IMR-90 (cell line): ENCODE measurements around the gene PCK2.

Source experiments
- BHLHE40 ChIP-seq: fragments of 150-350 bp; IDR thresholded peaks from 2 replicates; pipeline ENCODE4 v1.6.1; 2016; ENCODE audit warnings: mild to moderate bottlenecking, low read depth, low read length
- CEBPB ChIP-seq: IDR thresholded peaks from 2 replicates; pipeline ENCODE4 v1.6.1; 2012; ENCODE audit warnings: low read depth, low read length, improper control_type of control experiment
- CHD1 ChIP-seq: IDR thresholded peaks from 2 replicates; pipeline ENCODE4 v1.6.1; 2012; ENCODE audit warnings: low read depth, low read length, improper control_type of control experiment
- MAFK ChIP-seq: IDR thresholded peaks from 2 replicates; pipeline ENCODE4 v1.6.1; 2012; ENCODE audit warnings: low read depth, low read length, improper control_type of control experiment
- MXI1 ChIP-seq: IDR thresholded peaks from 2 replicates; pipeline ENCODE4 v1.6.1; 2012; ENCODE audit warnings: low read depth, mild to moderate bottlenecking, low read length, moderate library complexity, borderline replicate concordance
- POLR2A ChIP-seq: IDR thresholded peaks from 2 replicates; pipeline ENCODE4 v1.6.1; 2012; ENCODE audit warnings: mild to moderate bottlenecking, low read depth, low read length
- SMC3 ChIP-seq: fragments of 150-350 bp; IDR thresholded peaks from 2 replicates; pipeline ENCODE4 v1.6.1; 2016; ENCODE audit warnings: low read depth, mild to moderate bottlenecking, antibody characterized with exemption, low read length, moderate library complexity
- TF ChIP-seq, protein P1 (sequence below): conservative IDR thresholded peaks from 2 replicates; pipeline ENCODE4 v1.5.1; 2012; ENCODE audit warnings: mild to moderate bottlenecking, low read depth, low read length, improper control_type of control experiment
- TF ChIP-seq, protein P2 (sequence below): fragments of 150-350 bp; IDR thresholded peaks from 2 replicates; pipeline ENCODE4 v1.6.1; 2016; ENCODE audit warnings: low read depth, mild to moderate bottlenecking, low read length, moderate library complexity, borderline replicate concordance

DNA sequence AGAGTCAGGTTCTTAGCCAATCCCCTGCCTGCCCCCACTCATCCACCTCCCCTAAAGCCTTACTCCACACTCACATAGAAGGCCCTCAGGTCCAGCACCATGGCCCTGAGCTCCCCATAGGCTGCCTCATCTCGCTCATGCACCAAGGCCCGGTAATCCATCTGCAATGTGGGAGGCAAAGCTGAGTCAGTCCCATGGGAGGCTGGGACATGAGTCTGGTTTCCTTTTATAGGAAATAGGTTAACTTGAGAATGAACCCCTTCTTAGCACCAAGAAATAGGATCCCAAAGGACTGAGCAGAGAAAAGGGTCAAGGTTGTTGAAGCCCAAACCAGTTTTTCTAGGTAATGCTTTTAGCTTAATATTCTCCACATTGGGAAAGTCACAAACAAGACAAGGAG lies 49.4 kb downstream of the PCK2 start:
- TF ChIP-seq CHD1 (no peak), MAFK (no peak), BHLHE40 (no peak), POLR2A (no peak), MXI1 (no peak), SMC3 (no peak), CEBPB (no peak)
- TF ChIP-seq, protein P1, sequence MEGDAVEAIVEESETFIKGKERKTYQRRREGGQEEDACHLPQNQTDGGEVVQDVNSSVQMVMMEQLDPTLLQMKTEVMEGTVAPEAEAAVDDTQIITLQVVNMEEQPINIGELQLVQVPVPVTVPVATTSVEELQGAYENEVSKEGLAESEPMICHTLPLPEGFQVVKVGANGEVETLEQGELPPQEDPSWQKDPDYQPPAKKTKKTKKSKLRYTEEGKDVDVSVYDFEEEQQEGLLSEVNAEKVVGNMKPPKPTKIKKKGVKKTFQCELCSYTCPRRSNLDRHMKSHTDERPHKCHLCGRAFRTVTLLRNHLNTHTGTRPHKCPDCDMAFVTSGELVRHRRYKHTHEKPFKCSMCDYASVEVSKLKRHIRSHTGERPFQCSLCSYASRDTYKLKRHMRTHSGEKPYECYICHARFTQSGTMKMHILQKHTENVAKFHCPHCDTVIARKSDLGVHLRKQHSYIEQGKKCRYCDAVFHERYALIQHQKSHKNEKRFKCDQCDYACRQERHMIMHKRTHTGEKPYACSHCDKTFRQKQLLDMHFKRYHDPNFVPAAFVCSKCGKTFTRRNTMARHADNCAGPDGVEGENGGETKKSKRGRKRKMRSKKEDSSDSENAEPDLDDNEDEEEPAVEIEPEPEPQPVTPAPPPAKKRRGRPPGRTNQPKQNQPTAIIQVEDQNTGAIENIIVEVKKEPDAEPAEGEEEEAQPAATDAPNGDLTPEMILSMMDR: no peak
- TF ChIP-seq, protein P2, sequence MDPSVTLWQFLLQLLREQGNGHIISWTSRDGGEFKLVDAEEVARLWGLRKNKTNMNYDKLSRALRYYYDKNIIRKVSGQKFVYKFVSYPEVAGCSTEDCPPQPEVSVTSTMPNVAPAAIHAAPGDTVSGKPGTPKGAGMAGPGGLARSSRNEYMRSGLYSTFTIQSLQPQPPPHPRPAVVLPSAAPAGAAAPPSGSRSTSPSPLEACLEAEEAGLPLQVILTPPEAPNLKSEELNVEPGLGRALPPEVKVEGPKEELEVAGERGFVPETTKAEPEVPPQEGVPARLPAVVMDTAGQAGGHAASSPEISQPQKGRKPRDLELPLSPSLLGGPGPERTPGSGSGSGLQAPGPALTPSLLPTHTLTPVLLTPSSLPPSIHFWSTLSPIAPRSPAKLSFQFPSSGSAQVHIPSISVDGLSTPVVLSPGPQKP: no peak
